Measurements from ENCODE around the gene NUP98.

Gene NUP98

DNA sequence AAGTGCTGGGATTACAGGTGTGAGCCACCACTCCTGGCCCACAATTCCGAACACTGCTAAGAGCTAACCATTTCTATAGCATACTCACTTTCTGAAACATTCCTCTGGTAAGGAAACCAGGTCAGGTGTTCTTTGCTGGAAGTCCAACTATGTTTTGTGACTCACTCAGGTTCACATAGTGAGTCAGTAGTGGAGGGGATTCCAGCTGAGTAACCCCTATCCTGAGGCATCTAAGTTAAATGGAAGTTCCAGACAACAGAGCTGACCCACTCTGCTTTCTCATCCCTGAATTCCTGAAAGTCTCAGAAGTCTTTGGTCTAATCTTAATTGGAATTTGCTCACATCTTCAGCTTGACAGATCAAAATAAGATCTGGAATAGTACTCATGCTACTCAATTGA, 123.2 kb downstream of the NUP98 start:
- TF ChIP-seq CTCF (IDR thresholded peaks at IDR 0.05): no peak
- no peaks in the 10 kb centered on the region for H3K9me3 ChIP-seq
- no peaks in the 10 kb centered on the region for H3K4me1 ChIP-seq
- intact Hi-C loops (cut with DNase I; ENCODE audit: low total_unique reads): no loop called here
- H3K4me3 ChIP-seq: no peak overlapping the region
- no peaks in the 10 kb centered on the region for H3K27me3 ChIP-seq
- H3K36me3 ChIP-seq: peaks cover 89 to 100% (median 95%) of the 10 kb centered on the region in 3 donors
- DNase-seq: no peak
- H3K27ac ChIP-seq: no peak overlapping the region

GRCh38 chr11:3671334-3672254, 125.8 kb downstream of the NUP98 start, which contains the start of gene CHRNA10:
CHRNA10 (minus strand) TSS chr11:3671384; CDS start chr11:3671312, 72 bp downstream.
- no peak for DNase-seq
- H3K4me1 ChIP-seq: no peaks in the 10 kb centered on the region
- H3K27ac ChIP-seq: no peak within 1 kb of the TSS
- H3K9me3 ChIP-seq: no peaks in the 10 kb centered on the region
- peaks cover 78 to 100% (median 92%) of the 10 kb centered on the region in 3 donors for H3K36me3 ChIP-seq
- no peak within 1 kb of the TSS for H3K4me3 ChIP-seq
- no peaks in the 10 kb centered on the region for H3K27me3 ChIP-seq
- intact Hi-C loops (cut with DNase I; ENCODE audit: low total_unique reads): no loop called here
- no peak for TF ChIP-seq CTCF (IDR thresholded peaks at IDR 0.05)

DNA sequence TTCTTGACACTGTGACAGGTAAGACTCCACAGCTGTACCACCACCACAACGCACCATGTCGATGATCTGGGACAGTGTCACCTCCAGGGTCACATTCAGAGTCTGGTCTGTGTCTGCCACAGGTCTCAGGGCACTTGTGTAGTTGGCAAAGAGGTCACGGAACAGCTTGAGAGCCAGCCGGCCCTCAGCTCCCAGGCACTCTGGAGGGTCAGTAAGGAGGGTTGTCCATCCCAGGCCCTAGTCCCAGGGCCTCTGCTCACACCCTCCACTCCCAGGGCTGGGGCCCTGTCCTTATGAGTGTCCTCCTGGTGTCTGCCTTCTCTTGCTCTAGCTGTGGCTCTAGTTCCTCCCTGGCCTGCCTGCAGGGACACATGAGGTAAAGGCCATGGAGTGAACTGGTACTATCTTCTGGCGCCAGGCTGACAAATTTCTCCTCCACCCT, 127.6 kb downstream of the NUP98 start:
- intact Hi-C loops (cut with DNase I; ENCODE audit: low total_unique reads): no loop called here
- Histone ChIP-seq H3K36me3 (peaks cover 64 to 100% (median 84%) of the 10 kb centered on the region in 3 donors), H3K27ac (no peak overlapping the region), H3K4me3 (no peak overlapping the region), H3K27me3 (no peaks in the 10 kb centered on the region), H3K4me1 (no peaks in the 10 kb centered on the region), H3K9me3 (no peaks in the 10 kb centered on the region)
- no peak for DNase-seq
- no peak for TF ChIP-seq CTCF (IDR thresholded peaks at IDR 0.05)

GRCh38 chr11:3669128-3669527, 128.2 kb downstream of the NUP98 start:
- Histone ChIP-seq H3K27me3 (no peaks in the 10 kb centered on the region), H3K27ac (no peak overlapping the region), H3K36me3 (peaks cover 58 to 100% (median 83%) of the 10 kb centered on the region in 3 donors), H3K4me1 (no peaks in the 10 kb centered on the region), H3K9me3 (no peaks in the 10 kb centered on the region), H3K4me3 (no peak overlapping the region)
- intact Hi-C loops (cut with DNase I; ENCODE audit: low total_unique reads): no loop called here
- no peak for TF ChIP-seq CTCF (IDR thresholded peaks at IDR 0.05)
- DNase-seq: no peak

GRCh38 chr11:3667149-3668035, 130.0 kb downstream of the NUP98 start:
- H3K36me3 ChIP-seq: peaks cover 40 to 88% (median 70%) of the 10 kb centered on the region in 3 donors

More at GRCh38 chr11:3667149-3668035, 130.0 kb downstream of the NUP98 start:
- intact Hi-C loops (cut with DNase I; ENCODE audit: low total_unique reads): no loop called here
- Histone ChIP-seq H3K4me1 (no peaks in the 10 kb centered on the region), H3K27me3 (no peaks in the 10 kb centered on the region), H3K4me3 (no peak overlapping the region), H3K9me3 (no peaks in the 10 kb centered on the region), H3K27ac (no peak overlapping the region)
- no peak for DNase-seq
- no peak for TF ChIP-seq CTCF (IDR thresholded peaks at IDR 0.05)
